MM.1S (cell line): Measurements from ENCODE around the gene NAA10.

Source experiments
- CTCF ChIP-seq: fragments of 300-600 bp; sonication (generic); IDR thresholded peaks from 2 replicates; pipeline ENCODE4 v1.5.1; 2016; ENCODE audit warnings: antibody characterized with exemption, low read length, mixed read lengths
- EZH2 ChIP-seq: fragments of 300-600 bp; sonication (generic); optimal IDR thresholded peaks from 2 replicates; pipeline ENCODE3; 2017; ENCODE audit warnings: low read depth, mild to moderate bottlenecking, antibody characterized with exemption, low read length, mixed read lengths
- EZH2phosphoT487 ChIP-seq: fragments of 300-600 bp; sonication (generic); IDR thresholded peaks from 2 replicates; pipeline ENCODE4 v1.6.1; 2018; ENCODE audit warnings: antibody characterized with exemption, low read length

- TF ChIP-seq CTCF: no peak
- no peak for TF ChIP-seq EZH2
- TF ChIP-seq EZH2phosphoT487: no peak
Measured at GRCh38 chrX:153882557-153882956, 52.3 kb downstream of the NAA10 start.
